ENCODE measurements around the gene POLA2. TPM values are rescaled to one million over a fixed set of nuclear protein-coding genes. Genes with fewer than 3 reads are reported as not detected.

Gene POLA2
- total and polyA plus RNA-seq, 7 donors: 1.7 to 5.8 (median 3.3) TPM

- 79 to 87% (median 85%) methylated on average over 4 of the region's 4 CpGs for whole genome bisulfite sequencing, 3 donors
- Histone ChIP-seq H3K9me3 (no peaks in the 10 kb centered on the region), H3K36me3 (ENCODE audit: insufficient read depth in 1 of 2, low read depth in 1 of 2) (peaks cover 0 to 57% of the 10 kb centered on the region in 2 donors), H3K27ac (peak overlapping the region; percentile 1), H3K27me3 (ENCODE audit: insufficient read depth in 3 of 3, low read length in 2 of 3) (no peaks in the 10 kb centered on the region), H3K4me3 (no peak overlapping the region), H3K4me1 (peaks cover 7% of the 10 kb centered on the region)
- TF ChIP-seq, protein P1, sequence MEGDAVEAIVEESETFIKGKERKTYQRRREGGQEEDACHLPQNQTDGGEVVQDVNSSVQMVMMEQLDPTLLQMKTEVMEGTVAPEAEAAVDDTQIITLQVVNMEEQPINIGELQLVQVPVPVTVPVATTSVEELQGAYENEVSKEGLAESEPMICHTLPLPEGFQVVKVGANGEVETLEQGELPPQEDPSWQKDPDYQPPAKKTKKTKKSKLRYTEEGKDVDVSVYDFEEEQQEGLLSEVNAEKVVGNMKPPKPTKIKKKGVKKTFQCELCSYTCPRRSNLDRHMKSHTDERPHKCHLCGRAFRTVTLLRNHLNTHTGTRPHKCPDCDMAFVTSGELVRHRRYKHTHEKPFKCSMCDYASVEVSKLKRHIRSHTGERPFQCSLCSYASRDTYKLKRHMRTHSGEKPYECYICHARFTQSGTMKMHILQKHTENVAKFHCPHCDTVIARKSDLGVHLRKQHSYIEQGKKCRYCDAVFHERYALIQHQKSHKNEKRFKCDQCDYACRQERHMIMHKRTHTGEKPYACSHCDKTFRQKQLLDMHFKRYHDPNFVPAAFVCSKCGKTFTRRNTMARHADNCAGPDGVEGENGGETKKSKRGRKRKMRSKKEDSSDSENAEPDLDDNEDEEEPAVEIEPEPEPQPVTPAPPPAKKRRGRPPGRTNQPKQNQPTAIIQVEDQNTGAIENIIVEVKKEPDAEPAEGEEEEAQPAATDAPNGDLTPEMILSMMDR (IDR thresholded peaks at IDR 0.05): no peak
- no peak for DNase-seq
- intact Hi-C loops (cut with DNase I): no loop called here
- no peak for ATAC-seq
Observed at GRCh38 chr11:65279279-65279678, 17.5 kb downstream of the POLA2 start.

DNA sequence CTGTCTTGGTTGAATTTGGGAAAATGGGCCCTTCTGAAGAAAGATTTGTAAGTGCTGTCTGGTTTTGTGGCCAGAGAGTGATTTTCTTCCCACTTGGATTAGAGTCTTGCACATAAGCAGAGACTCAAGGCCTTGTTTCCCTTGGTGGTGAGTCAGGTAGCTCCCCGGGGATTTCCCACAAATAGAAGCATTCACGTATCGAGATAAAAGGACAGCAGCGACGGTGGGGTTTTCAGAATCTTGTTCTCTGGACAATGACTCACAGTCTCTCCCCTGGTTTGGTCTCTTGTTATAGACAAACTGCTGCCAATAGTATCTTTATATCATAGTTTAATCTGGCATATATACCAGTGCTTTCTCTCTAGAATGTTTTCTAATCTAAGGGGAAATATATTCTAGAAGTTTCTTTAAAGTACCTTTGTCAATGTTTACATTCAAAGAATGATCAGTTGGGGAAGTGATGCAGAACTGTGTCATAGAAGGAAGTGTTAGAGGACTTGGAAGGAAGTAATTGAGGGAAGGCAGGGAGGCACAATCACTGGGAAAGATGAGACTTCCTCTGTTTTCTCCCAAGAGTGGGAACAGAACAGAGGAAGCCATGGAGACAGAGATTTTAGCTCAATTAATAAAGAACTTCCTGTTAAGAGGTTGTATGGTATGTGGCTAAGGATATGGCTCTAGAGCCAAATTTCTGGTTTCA is 18.1 kb downstream of the POLA2 start:
- H3K4me1 ChIP-seq: peaks cover 7% of the 10 kb centered on the region
- H3K27ac ChIP-seq: peak overlapping the region; percentile 1
- intact Hi-C loops (cut with DNase I): no loop called here
- H3K27me3 ChIP-seq (ENCODE audit: insufficient read depth in 3 of 3, low read length in 2 of 3): no peaks in the 10 kb centered on the region
- TF ChIP-seq, protein P1 (IDR thresholded peaks at IDR 0.05): no peak
- DNase-seq (peak; percentile 41 to 58), ATAC-seq (no peak)
- H3K36me3 ChIP-seq (ENCODE audit: insufficient read depth in 1 of 2, low read depth in 1 of 2): peaks cover 0 to 63% of the 10 kb centered on the region in 2 donors
- no peak overlapping the region for H3K4me3 ChIP-seq
- no peaks in the 10 kb centered on the region for H3K9me3 ChIP-seq
- 53 to 72% (median 59%) methylated on average over 5 of the region's 5 CpGs for WGBS, 3 donors

DNA sequence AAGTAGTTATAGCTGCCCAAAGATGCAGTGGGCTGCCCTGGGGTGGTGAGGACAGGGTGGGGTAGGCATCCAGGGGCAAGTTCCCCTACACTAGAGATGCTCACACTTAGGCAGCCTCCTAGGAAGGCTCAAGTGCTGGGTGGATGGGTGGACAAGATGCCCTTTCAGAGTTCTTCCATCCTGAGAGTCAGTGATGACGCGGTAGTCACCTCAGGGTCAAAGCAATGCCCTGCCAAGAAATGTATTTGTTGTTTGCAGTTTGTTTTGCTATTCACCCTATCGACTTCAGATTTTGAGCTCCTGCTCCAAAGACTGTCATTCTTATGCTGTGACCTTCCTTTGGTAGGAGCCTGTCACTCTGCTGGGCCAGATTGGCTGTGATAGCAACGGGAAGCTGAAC is 18.9 kb downstream of the POLA2 start:
- H3K4me1 ChIP-seq: peaks cover 7% of the 10 kb centered on the region
- TF ChIP-seq, protein P1 (IDR thresholded peaks at IDR 0.05): no peak
- H3K36me3 ChIP-seq (ENCODE audit: insufficient read depth in 1 of 2, low read depth in 1 of 2): peaks cover 0 to 71% of the 10 kb centered on the region in 2 donors
- 85 to 88% (median 86%) methylated on average over 4 of the region's 4 CpGs for WGBS, 3 donors
- no peak overlapping the region for H3K4me3 ChIP-seq
- no peaks in the 10 kb centered on the region for H3K27me3 ChIP-seq (ENCODE audit: insufficient read depth in 3 of 3, low read length in 2 of 3)
- intact Hi-C loops (cut with DNase I): no loop called here
- no peaks in the 10 kb centered on the region for H3K9me3 ChIP-seq
- ATAC-seq: no peak
- no peak overlapping the region for H3K27ac ChIP-seq
- no peak for DNase-seq

GRCh38 chr11:65286686-65287085 is 24.9 kb downstream of the POLA2 start:
- no peaks in the 10 kb centered on the region for H3K9me3 ChIP-seq
- H3K4me3 ChIP-seq: no peak overlapping the region
- DNase-seq (no peak), ATAC-seq (no peak)
- no peak overlapping the region for H3K27ac ChIP-seq
- 86 to 92% (median 87%) methylated on average over 4 of the region's 4 CpGs for WGBS, 3 donors
- TF ChIP-seq, protein P1 (IDR thresholded peaks at IDR 0.05): no peak
- intact Hi-C loops (cut with DNase I): no loop called here
- peaks cover 0 to 56% of the 10 kb centered on the region in 2 donors for H3K36me3 ChIP-seq (ENCODE audit: insufficient read depth in 1 of 2, low read depth in 1 of 2)
- H3K4me1 ChIP-seq: peaks cover 24% of the 10 kb centered on the region
- H3K27me3 ChIP-seq (ENCODE audit: insufficient read depth in 3 of 3, low read length in 2 of 3): no peaks in the 10 kb centered on the region

GRCh38 chr11:65287601-65288000 is 25.8 kb downstream of the POLA2 start:
- Histone ChIP-seq H3K4me3 (no peak overlapping the region), H3K27ac (no peak overlapping the region), H3K4me1 (peaks cover 33% of the 10 kb centered on the region), H3K9me3 (no peaks in the 10 kb centered on the region), H3K36me3 (ENCODE audit: insufficient read depth in 1 of 2, low read depth in 1 of 2) (peaks cover 0 to 47% of the 10 kb centered on the region in 2 donors), H3K27me3 (ENCODE audit: insufficient read depth in 3 of 3, low read length in 2 of 3) (no peaks in the 10 kb centered on the region)
- ATAC-seq (no peak), DNase-seq (no peak)
- intact Hi-C loops (cut with DNase I): no loop called here
- TF ChIP-seq, protein P1 (IDR thresholded peaks at IDR 0.05): no peak
- 81 to 92% (median 85%) methylated on average over 2 of the region's 2 CpGs for WGBS, 3 donors

Measured in psoas muscle (tissue), 8 donors.